GM12874 (cell line): ENCODE results near the gene XYLT1.

Experiments used
- CTCF ChIP-seq: IDR thresholded peaks from 2 replicates; pipeline ENCODE4 v1.5.1; 2011; ENCODE audit warnings: low read depth, mild to moderate bottlenecking, control low read depth, low read length, moderate library complexity; ENCODE audit not compliant: insufficient read depth

XYLT1 gene

DNA sequence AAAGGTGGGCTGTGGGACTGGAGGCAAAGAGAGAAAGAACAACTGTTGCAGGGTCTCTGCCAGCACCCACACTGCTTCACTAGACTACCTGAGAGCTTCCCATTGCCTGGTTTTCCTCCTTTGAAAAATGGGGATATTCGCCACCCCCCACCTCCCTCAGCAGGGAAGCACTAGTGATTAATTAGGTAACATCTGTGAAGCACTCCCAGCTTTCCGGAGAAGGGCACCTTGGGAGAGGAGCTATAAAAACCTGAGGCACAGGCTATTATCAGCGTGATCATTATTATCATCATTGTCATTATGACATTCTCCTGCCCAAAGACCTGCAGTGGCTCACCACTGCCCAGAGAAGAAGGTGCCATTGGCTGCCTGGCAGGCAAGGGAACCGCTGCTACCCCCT lies 83.5 kb downstream of the XYLT1 start:
- no peak for TF ChIP-seq CTCF

DNA sequence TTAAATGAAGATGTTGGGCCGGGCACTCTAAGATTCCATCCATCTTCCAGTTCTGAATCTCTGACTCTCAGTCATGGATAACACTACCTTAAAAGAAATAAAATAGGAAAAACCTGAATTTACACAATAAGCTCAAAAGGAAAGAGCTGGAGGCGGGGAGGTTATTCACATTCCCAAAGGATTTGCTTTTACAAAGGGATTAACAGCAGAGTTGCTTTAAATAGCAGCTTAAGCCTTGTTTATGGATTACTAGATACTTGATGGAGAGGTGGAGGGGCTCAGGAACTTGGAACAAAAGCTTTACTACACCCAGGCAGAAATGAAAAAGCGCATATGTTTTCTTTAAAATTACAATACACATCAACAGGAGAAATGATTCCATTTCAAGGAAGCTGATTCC lies 84.5 kb downstream of the XYLT1 start:
- TF ChIP-seq CTCF, result no peak

DNA sequence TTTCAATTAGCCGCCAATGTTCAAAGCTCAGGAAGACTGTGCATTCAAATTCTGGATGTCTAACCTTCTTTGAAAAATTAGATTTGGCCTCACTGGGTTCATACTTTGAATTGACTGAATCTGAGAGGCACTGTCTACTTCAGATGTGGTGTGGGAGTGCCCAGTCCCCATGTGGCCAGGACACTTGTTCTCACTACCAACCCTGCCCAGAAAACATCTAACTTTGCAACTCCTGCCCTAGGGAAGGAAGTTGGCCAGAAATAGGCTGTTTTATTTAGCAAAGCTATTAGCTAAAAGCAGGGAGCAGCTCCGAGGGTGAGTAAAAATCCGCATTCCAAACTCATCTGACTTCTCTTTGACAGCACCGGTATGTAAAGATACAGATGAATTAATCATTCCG lies 86.3 kb downstream of the XYLT1 start:
- no peak for TF ChIP-seq CTCF

DNA sequence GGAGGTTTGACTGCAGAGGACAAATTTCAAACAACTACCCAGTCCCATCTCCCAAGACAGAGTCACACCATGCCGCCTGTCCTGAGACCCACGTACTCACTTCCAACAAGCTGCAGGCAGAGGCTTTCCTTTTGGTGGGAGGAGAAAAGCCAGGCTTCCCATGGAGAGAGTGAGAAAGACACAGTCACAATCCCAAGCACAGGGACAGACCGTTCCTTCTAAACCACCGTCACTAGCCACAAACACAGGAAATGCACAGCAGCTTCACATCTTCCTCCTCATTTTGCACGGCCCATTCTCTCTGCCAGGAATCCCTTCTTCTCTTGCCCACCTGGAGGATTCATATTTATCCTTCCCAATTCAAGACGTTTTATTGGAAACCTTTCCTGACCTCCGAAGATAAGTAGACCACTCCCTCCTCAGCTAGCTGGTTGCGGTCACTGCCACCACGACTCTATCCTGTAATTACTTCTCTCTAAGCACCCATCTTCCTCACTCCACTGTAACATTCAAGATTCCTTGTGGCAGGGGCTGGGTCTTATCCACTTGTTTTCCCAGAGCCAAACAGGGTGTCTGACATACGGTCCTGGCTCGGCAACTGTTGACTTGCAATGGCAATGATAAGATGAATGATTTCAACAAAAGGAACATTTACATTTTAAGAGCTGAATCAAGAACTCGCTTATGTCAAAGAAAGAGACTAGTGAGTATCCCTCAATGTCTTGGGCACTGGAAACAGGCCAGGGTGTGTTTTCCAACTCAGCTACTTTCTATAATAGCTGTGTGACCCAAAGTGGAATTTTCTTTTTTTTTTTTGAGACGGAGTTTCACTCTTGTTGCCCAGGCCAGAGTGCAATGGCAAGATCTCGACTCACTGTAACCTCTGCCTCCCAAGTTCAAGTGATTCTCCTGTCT lies 87.6 kb downstream of the XYLT1 start:
- TF ChIP-seq CTCF, result no peak

- TF ChIP-seq CTCF, result no peak
Measured at GRCh38 chr16:17382514-17382913, 88.2 kb downstream of the XYLT1 start.

DNA sequence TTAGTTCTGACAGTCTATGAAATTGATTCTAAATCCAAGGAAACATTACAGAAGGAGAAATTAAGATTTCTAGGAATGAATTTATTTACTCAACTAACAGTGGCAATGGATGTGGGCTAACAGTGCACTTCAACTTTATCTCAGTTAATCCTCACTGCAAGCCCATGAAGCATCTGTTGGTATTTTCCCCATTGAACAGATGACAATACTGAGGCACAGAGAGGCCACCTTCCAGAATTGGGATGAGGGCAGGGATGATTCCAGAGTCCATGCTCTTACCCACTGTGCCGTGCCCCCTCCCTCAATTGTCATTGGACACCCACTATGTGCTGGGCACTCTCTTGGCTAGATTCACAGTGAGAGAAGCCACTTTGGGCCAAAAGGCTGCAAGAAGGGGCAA lies 89.0 kb downstream of the XYLT1 start:
- no peak for TF ChIP-seq CTCF

DNA sequence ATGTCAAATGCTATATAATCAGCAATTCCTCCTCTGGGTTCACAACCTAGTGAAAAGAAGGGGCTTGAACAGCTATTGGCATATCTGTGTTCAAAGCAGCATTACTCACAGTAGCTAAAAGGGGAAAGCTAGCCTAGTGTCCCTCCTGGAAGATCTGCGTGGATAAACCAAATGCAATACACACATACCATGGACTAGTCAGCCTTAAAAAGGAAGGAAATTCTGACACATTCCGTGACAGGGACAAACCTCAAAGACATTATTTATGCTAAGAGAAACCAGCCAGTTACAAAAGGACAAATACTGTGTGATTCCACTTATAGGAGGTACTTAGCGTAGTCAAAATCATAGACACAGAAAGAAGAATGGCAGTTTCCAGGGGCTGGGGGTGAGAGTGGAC lies 90.1 kb downstream of the XYLT1 start:
- TF ChIP-seq CTCF, result no peak
